ENCODE results near the gene FGF3. TPM values are rescaled to one million over a fixed set of nuclear protein-coding genes. Genes with fewer than 3 reads are reported as not detected.

Gene FGF3
- total and polyA plus RNA-seq, 9 of the 15 experiments (the other 6 are each of a cell fraction or from before 2014, with no cell fraction given), result not detected

DNA sequence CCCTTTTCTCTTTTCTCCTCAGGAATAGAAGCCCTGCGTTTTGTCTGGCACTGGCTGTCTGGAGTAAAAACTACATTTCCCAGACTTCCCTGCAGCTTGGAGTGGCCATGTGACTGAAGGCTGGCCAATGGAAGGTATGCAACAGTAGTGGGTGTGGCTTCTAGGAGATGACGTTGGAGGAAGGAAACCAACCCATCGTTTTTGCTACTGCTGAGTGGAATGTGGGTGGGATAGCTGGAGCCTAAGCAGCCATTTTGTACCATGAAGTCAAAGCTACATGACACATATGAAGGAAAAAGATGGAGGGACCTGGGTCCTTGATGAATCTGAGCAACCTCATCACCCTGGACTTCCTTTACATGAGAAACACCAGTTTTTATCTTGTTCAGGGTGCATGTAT, 19.6 kb downstream of the FGF3 start (continued):
- TF ChIP-seq FIP1L1 (IDR thresholded peaks at IDR 0.05; ENCODE audit: low read depth, low read length, poor library complexity, severe bottlenecking) (no peak), HCFC1 (IDR thresholded peaks at IDR 0.05; ENCODE audit: low read depth, low read length) (peak; percentile 93), PHTF2 (CRISPR knock-in tag; IDR thresholded peaks at IDR 0.05) (no peak), EHMT2 (IDR thresholded peaks at IDR 0.05) (no peak), TEAD4 (IDR thresholded peaks at IDR 0.05; ENCODE audit: low read length) (no peak), TEAD4 (CRISPR knock-in tag; IDR thresholded peaks at IDR 0.05; ENCODE audit: borderline replicate concordance) (no peak), CREM (IDR thresholded peaks at IDR 0.05; ENCODE audit: low read depth) (peak; percentile 40; the same call in 1 of the 2 replicates), PCBP1 (IDR thresholded peaks at IDR 0.05; ENCODE audit: low read depth, low read length, poor library complexity, severe bottlenecking) (no peak), ESRRA (IDR thresholded peaks at IDR 0.05; ENCODE audit: borderline replicate concordance, low read depth) (peak; percentile 93), YY1 (IDR thresholded peaks at IDR 0.05; ENCODE audit: borderline replicate concordance in 1 of 3, control insufficient read depth in 1 of 3, extremely low read depth in 1 of 3, insufficient read depth in 3 of 3, insufficient read length in 1 of 3, insufficient replicate concordance in 2 of 3, low read depth in 1 of 3, low read length in 2 of 3) (peak in 1 of 3 experiments; percentile 57), ELF4 (CRISPR knock-in tag; IDR thresholded peaks at IDR 0.05) (no peak), NR2C2 (CRISPR knock-in tag; IDR thresholded peaks at IDR 0.05) (no peak), NR2C2 (tag; IDR thresholded peaks at IDR 0.05) (0 out of 2 replicates have a peak, but pooled peaks have one; percentile 37)
- TF ChIP-seq, protein P1, sequence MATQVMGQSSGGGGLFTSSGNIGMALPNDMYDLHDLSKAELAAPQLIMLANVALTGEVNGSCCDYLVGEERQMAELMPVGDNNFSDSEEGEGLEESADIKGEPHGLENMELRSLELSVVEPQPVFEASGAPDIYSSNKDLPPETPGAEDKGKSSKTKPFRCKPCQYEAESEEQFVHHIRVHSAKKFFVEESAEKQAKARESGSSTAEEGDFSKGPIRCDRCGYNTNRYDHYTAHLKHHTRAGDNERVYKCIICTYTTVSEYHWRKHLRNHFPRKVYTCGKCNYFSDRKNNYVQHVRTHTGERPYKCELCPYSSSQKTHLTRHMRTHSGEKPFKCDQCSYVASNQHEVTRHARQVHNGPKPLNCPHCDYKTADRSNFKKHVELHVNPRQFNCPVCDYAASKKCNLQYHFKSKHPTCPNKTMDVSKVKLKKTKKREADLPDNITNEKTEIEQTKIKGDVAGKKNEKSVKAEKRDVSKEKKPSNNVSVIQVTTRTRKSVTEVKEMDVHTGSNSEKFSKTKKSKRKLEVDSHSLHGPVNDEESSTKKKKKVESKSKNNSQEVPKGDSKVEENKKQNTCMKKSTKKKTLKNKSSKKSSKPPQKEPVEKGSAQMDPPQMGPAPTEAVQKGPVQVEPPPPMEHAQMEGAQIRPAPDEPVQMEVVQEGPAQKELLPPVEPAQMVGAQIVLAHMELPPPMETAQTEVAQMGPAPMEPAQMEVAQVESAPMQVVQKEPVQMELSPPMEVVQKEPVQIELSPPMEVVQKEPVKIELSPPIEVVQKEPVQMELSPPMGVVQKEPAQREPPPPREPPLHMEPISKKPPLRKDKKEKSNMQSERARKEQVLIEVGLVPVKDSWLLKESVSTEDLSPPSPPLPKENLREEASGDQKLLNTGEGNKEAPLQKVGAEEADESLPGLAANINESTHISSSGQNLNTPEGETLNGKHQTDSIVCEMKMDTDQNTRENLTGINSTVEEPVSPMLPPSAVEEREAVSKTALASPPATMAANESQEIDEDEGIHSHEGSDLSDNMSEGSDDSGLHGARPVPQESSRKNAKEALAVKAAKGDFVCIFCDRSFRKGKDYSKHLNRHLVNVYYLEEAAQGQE (IDR thresholded peaks at IDR 0.05; ENCODE audit: borderline replicate concordance), result peak; percentile 60
- TF ChIP-seq, protein P1 (CRISPR knock-in tag; IDR thresholded peaks at IDR 0.05; ENCODE audit: low read depth), result no peak
- TF ChIP-seq, protein P2, sequence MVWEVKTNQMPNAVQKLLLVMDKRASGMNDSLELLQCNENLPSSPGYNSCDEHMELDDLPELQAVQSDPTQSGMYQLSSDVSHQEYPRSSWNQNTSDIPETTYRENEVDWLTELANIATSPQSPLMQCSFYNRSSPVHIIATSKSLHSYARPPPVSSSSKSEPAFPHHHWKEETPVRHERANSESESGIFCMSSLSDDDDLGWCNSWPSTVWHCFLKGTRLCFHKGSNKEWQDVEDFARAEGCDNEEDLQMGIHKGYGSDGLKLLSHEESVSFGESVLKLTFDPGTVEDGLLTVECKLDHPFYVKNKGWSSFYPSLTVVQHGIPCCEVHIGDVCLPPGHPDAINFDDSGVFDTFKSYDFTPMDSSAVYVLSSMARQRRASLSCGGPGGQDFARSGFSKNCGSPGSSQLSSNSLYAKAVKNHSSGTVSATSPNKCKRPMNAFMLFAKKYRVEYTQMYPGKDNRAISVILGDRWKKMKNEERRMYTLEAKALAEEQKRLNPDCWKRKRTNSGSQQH (CRISPR knock-in tag; IDR thresholded peaks at IDR 0.05), result no peak

Measured in K562 (cell line).